Measurements from ENCODE around the gene MAN2C1.

DNA sequence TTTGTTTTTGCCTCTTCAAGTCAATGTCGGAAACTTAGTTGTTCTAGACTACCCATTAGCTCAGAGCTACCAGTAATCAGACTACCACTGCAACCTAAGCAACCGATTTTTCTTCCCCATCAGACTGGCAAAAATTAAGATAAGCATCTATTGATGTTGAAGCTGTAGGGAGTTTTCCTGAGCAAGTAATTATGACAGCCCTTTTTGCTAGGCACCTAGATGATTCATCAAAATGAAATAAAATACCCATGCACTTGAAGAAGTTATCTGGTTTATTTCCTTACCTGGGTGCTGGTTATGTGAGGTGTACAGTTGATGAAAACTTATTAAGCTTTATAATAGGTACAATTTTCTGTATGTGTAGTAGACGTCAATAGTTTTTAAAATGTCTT lies 33.1 kb downstream of the MAN2C1 start:
- no peak for TF ChIP-seq POLR2A (IDR thresholded peaks at IDR 0.05)
- no peak for TF ChIP-seq CTCF (IDR thresholded peaks at IDR 0.05)

Data from heart left ventricle (tissue), 13 donors.